Fibroblast of pulmonary artery (primary cell): ENCODE data around the gene ZBTB47.

Experiments used
- DNase-seq: peaks from one replicate; pipeline ENCODE4 v3.0.0-alpha.2; 2010; ENCODE audit warnings: low read depth
- H3K4me3 ChIP-seq: replicated peaks from 2 replicates; pipeline ENCODE4 v1.5.1; 2011; ENCODE audit warnings: low read depth, mild to moderate bottlenecking, control low read depth, low read length, moderate library complexity
- TF ChIP-seq, protein P1 (sequence below): IDR thresholded peaks from 2 replicates; pipeline ENCODE4 v1.5.1; 2011; ENCODE audit warnings: mild to moderate bottlenecking, control low read depth, low read length, inconsistent platforms; ENCODE audit errors: missing control alignments

The ZBTB47 gene

GRCh38 chr3:42692667-42693529, 39.4 kb downstream of the ZBTB47 start:
- no peak for DNase-seq
- TF ChIP-seq, protein P1, sequence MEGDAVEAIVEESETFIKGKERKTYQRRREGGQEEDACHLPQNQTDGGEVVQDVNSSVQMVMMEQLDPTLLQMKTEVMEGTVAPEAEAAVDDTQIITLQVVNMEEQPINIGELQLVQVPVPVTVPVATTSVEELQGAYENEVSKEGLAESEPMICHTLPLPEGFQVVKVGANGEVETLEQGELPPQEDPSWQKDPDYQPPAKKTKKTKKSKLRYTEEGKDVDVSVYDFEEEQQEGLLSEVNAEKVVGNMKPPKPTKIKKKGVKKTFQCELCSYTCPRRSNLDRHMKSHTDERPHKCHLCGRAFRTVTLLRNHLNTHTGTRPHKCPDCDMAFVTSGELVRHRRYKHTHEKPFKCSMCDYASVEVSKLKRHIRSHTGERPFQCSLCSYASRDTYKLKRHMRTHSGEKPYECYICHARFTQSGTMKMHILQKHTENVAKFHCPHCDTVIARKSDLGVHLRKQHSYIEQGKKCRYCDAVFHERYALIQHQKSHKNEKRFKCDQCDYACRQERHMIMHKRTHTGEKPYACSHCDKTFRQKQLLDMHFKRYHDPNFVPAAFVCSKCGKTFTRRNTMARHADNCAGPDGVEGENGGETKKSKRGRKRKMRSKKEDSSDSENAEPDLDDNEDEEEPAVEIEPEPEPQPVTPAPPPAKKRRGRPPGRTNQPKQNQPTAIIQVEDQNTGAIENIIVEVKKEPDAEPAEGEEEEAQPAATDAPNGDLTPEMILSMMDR = no peak
- no peak overlapping the region for H3K4me3 ChIP-seq

GRCh38 chr3:42693530-42693930, 40.0 kb downstream of the ZBTB47 start:
- DNase-seq = no peak
- no peak overlapping the region for H3K4me3 ChIP-seq
- TF ChIP-seq, protein P1 = no peak

GRCh38 chr3:42694366-42694765, 40.9 kb downstream of the ZBTB47 start:
- TF ChIP-seq, protein P1 = no peak
- no peak for DNase-seq

GRCh38 chr3:42696356-42697288, 43.1 kb downstream of the ZBTB47 start:
- TF ChIP-seq, protein P1 = no peak
- H3K4me3 ChIP-seq = no peak overlapping the region
- DNase-seq = no peak

More at GRCh38 chr3:42694366-42694765, 40.9 kb downstream of the ZBTB47 start:
- no peak overlapping the region for H3K4me3 ChIP-seq

- H3K4me3 ChIP-seq = no peak overlapping the region
- TF ChIP-seq, protein P1 = no peak
- DNase-seq = no peak
Measured at GRCh38 chr3:42697289-42698051, 44.0 kb downstream of the ZBTB47 start.

DNA sequence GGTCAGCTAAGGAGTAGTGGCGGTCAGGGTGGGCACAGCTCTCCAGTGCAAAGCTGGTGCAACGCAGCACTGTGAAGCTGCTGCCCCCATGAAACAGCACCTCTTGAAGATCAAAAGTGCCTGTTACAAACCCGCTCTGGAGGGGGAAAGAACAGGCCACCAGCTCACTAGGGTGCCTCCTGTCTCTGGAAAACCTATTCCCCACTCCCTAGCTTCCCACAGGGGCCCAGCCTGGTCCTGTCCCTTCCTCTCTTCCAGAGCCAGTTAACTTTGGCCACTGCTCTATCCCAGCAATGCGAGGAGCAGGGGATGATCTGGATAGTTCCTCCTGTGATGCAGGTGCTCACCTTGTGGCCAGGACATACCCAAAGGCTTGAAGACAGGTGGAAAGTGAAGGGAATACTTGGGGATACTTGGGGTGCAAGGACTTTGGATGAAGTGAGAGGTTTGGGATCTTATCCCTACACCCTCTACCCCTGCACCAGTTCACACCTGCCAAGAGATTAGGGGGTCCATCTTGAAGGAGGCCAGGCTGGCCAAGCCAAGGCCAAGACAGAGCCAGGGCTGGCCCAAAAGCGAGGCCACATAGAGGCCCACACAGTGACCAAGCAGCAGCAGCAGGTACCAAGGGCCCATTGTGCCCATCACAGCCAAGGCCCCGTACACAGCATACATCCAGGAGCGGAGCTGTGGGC, 44.9 kb downstream of the ZBTB47 start:
- TF ChIP-seq, protein P1 = no peak
- no peak for DNase-seq
- H3K4me3 ChIP-seq = no peak overlapping the region
